Activated T-cell treated with anti-CD3 and anti-CD28 coated beads, Interleukin-2, amount 50 U/mL, for 48 hours (primary cell): ENCODE results near the gene TFEB.

Experiments used
- DNase-seq, 2 experiments: peaks; one replicate each; pipeline ENCODE4 v3.0.0-alpha.2; 2020

Gene TFEB

GRCh38 chr6:41721414-41721813, 14.0 kb downstream of the TFEB start:
- no peak for DNase-seq

DNA sequence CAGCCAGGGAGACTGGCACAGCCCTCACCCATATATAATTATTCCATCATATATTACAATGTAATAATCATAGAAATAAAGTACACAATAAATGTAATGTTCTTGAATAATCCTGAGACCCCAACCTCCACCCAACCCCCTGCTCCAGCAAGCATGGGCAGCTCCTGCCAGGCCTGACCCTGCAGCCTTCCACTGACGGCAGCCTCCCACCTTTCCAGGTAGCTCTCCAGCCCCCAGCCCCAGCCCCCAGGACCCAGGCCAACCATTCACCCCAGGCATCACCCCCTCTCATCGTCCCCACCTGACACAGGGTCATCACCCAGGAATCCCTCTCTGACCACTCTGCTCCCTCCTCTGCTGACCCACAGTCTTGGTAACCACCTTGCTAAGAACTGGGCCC, 14.6 kb downstream of the TFEB start:
- DNase-seq, result no peak

DNA sequence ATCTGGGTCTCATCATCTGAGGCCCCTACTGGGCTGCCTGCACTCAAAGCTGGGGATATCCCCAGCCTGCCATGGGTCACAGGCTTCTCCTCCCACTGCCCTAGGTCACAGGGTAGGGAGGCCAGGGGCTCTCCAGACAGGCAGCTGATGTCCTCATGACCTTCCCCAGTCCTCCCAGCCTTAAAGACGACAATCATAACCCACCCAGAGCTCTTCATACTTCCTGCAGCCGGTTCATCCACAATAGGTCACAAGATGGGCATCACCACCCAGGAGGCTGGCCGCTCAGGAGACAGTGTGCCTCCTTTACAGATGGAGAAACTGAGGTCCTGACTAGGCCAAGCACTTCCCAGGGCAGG, 15.2 kb downstream of the TFEB start:
- no peak for DNase-seq

DNA sequence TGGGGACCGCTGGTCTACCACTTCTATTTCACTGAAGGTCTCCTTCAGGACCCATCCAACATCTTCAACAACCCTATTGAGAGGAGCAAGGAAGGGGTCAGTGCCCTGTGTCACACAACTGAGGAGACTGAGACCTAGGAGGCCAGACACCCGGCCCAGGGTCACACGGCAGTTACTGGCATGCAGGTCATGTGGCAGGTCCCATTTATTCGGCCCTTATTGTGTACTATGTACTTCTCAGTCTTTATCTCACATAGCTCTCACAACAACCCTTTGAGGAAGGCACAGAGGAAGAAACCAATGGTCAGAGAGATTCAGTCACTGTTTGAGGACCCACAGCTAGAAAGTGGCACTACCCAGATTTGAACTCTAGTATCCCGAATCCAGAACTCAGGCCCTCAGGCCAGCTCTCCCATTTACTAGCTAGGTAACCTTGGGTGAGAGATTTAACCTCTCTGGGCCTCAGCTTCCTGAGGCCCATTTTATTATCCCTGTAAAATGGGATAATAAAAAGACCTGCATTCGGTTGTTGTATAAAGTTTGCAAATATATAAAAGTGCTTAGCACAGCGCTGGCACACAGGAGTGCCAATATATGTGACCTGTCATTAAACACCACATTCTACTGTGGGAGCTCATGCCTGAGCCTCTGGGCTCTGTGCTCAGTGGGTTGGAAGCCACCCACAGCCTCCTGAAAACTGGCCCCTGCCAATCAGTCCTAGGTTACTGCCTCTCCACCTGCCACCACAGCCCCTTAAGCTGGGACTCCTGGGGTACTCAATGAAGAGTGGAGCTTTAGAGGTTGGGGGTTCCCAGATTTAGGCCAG, 15.8 kb downstream of the TFEB start:
- no peak for DNase-seq

DNA sequence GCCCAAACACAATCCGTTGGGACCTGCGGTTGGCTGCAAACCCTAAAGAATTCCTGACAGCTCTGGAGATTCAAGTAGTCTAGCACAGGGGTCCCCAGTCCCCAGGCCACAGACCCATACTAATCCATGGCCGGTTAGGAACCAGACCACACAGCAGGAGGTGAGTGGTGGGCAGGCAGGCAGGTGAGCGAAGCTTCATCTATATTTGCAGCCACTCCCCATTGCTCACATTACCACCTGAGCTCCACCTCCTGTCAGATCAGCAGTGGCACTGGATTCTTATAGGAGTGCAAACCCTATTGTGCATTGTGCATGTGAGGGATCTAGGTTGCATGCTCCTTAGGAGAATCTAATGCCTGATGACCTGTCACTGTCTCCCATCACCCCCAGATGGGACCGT, 16.6 kb downstream of the TFEB start:
- DNase-seq, result no peak

DNA sequence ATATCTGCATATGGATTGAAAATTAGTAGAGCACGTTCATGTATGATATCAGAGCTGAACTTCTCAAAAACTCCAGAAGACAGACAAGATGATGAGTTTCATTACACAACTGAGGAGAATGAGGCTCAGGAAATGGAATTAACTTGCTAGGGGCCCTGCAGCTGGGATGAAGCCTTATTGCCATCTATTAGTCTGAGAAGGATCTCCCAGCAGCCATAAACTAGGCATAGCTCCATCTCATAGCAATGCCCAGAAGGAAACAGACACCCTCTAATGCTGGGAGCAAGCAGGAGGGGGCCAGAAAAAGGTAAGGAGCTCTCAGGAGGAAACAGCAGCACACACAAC, 18.0 kb downstream of the TFEB start:
- DNase-seq, result no peak

- no peak for DNase-seq
Observed at GRCh38 chr6:41716516-41717391, 18.7 kb downstream of the TFEB start.

GRCh38 chr6:41715795-41716515, 19.5 kb downstream of the TFEB start:
- no peak for DNase-seq

GRCh38 chr6:41714556-41715273, 20.7 kb downstream of the TFEB start:
- DNase-seq, result no peak

- DNase-seq, result peak; percentile 37 to 51
Observed at GRCh38 chr6:41713650-41714291, 21.6 kb downstream of the TFEB start.

DNA sequence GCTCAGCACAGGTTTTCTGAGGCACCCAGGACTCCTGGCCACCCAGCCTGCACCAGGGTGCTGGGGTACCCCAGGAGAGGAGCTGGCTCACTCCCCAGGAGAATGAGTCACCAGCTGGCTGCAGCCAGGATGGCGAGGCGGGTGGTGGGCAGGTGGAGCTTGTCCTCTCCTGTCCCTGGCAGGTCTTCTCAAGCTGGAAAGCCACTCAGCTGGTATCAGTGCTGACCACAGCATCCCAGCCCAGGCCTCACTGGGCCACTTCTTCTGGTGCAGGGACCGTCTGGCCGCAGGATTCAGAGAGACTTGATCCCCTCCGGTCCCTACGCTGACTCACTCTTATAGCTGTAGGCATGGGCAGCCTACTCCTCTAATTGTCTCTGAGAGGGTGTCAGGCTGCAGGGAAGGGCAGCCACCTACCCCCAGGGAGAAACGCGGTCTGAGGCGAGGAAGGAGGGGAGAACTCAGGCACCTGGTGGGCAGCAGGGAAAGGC, 22.2 kb downstream of the TFEB start:
- no peak for DNase-seq

GRCh38 chr6:41712651-41713103, 22.7 kb downstream of the TFEB start:
- DNase-seq, result no peak

GRCh38 chr6:41711323-41712038, 23.9 kb downstream of the TFEB start:
- DNase-seq, result no peak

DNA sequence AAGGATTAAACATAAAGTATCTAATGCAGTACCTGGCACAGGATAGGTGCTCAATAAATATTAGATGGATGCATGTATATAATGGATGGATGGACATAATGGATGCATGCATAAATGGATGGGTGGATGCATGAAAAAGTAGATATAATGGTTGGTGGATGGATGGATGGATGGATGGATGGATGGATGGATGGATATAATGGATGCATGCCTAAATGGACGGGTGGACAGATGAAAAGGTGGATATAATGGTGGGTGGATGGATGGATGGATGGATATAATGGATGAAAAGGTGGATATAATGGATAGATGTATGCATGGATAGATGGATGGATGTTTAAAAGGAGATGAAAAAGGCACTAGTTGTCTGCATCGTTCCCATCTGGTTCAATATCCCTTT, 26.0 kb downstream of the TFEB start:
- no peak for DNase-seq

- no peak for DNase-seq
Observed at GRCh38 chr6:41708856-41709255, 26.6 kb downstream of the TFEB start.

DNA sequence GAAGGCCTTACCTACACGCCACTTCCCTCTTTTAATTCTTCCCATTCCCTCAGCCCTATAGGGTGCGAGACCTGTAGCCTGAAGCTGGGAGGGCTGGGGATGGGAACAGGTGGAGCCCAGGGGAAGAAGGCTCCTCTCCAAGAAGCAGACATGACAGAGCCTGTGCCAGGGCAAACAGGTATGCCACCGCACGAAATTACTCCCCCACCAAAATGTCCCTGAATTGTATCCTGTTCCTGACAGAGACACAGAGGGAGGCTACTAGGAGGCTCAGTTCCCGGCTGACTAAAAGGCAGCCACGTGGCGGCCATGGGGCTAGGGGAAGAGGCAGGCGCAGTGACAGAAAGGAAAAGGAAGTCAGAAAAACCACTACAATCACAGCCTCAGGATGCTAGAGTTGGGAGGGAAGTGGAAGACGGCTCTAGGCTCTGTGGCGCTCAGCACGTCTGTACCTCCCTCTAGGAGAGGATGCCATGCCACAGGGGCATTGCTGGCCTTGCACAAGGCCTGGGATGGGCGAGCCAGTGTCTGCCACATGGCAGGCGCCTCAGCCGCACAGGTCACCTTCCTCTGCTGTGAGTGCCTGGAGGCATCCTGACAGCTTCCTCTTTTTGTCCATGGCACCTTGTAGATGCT, 27.7 kb downstream of the TFEB start:
- peak; percentile 54 to 60 for DNase-seq

GRCh38 chr6:41706876-41707564, 28.4 kb downstream of the TFEB start:
- DNase-seq, result peak; percentile 53 to 54

DNA sequence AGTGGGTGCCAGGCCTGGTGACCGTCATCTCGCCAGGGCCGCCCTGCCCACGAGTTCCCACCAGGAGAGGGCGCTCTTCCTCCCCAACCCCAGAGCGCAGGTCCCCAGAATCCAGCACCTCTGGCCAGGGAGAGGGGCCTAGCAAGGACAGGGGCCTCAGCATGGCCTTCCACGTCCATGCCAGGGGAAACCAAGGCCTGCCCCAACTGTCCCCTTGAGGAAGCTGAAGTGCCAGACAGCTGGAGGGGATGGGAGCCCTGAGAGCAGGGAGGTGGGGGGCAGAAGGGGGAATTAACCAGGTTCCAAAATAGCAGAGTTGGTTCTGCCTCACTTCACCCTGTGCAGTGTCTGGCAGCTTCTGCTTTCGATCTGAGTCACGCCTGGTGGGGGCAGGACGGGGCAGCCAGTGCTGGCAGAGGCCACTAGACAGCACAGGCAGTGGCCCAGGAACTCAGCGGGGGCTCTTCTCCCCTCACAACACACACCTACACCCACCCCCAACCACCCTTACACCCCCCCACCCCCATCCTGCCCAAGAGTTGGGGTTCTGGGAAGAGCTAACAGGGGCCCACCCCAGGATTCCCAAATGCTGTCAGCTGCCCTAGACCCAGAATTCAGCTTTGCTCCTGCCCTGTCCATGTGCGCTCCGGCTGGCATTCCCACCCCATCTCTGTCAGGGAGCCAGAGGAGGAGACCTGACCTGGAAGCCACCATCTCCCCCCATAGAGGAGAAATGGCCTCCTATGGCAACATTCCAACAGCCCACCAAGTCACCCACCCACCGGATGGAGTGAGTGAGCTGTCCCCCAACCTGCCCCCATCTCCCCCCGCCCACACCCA, 29.2 kb downstream of the TFEB start:
- DNase-seq, result peak; percentile 81 to 85

GRCh38 chr6:41705311-41705995, 30.0 kb downstream of the TFEB start:
- no peak for DNase-seq
